Ishikawa (cell line): ENCODE results near the gene CDH16.

ENCODE experiments used
- EP300 ChIP-seq: IDR thresholded peaks from 2 replicates; pipeline ENCODE4 v1.6.1; 2012; ENCODE audit warnings: borderline replicate concordance
- NFIC ChIP-seq: IDR thresholded peaks from 2 replicates; pipeline ENCODE4 v1.6.1; 2012
- RAD21 ChIP-seq: IDR thresholded peaks from 2 replicates; pipeline ENCODE4 v1.6.1; 2012; ENCODE audit warnings: low read depth
- TAF1 ChIP-seq: IDR thresholded peaks from 2 replicates; pipeline ENCODE4 v1.6.1; 2012; ENCODE audit warnings: low read depth, mild to moderate bottlenecking
- TEAD4 ChIP-seq: IDR thresholded peaks from 2 replicates; pipeline ENCODE4 v1.6.1; 2012
- YY1 ChIP-seq: IDR thresholded peaks from 2 replicates; pipeline ENCODE4 v1.6.1; 2012; ENCODE audit warnings: low read depth
- TF ChIP-seq, protein P1 (sequence below): IDR thresholded peaks from 2 replicates; pipeline ENCODE4 v1.6.1; 2012
- TF ChIP-seq, protein P2 (sequence below): IDR thresholded peaks from 2 replicates; pipeline ENCODE4 v1.6.1; 2012

DNA sequence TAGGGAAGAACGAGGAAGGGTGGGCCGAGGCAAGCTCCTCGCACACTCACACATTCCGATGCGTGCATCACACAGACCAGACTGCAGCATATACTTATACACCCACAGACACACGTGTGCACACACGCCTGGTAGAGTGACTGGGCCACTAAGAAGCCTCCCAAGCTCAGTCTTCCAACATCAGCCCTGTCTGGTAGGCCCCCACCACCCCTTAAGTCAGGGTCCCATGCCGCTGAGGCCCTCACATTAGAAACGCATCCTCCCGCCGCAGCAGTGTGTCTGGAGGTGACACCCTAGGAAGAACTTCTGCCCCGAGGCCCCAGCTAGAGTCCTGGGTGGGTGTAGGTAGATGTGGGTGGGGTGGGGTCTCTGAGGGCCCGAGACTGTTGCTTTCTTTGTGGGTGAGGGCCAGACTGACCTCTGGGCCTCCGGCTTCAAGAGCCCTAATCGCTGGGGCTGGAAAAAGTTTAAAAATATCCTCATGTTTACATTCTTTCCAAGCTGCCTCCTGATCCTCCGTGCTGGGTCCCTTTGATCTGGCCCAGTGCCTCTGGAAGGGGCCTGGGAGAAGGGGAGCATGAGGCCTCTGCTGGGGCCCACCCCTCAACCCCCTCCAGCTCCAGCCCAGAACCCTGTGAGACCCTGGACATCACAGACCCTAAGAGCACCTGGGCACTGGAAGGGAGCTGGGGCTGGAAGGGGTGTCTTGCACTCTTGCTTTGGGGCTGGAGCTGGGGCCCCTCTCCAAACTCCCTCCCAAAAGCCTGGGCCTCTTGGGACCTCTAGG is 13.6 kb downstream of the CDH16 start:
- TF ChIP-seq NFIC = no peak
- no peak for TF ChIP-seq TEAD4
- no peak for TF ChIP-seq YY1
- no peak for TF ChIP-seq TAF1
- no peak for TF ChIP-seq EP300
- TF ChIP-seq, protein P1, sequence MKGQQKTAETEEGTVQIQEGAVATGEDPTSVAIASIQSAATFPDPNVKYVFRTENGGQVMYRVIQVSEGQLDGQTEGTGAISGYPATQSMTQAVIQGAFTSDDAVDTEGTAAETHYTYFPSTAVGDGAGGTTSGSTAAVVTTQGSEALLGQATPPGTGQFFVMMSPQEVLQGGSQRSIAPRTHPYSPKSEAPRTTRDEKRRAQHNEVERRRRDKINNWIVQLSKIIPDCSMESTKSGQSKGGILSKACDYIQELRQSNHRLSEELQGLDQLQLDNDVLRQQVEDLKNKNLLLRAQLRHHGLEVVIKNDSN = no peak
- TF ChIP-seq, protein P2, sequence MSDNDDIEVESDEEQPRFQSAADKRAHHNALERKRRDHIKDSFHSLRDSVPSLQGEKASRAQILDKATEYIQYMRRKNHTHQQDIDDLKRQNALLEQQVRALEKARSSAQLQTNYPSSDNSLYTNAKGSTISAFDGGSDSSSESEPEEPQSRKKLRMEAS = no peak
- no peak for TF ChIP-seq RAD21
